Glutamatergic neuron (in vitro differentiated cells): Measurements from ENCODE around the gene PCDHGC5. TPM values are rescaled to one million over a fixed set of nuclear protein-coding genes. Genes with fewer than 3 reads are reported as not detected.
A peak's percentile ranks its signal among the peaks of the same experiment; 100 is the strongest.

ENCODE experiments used
- DNase-seq: peaks from one replicate; pipeline ENCODE4 v3.0.0; 2022
- H3K27ac Mint-ChIP-seq: one replicate; pipeline ENCODE4 v1.8.0; 2020; ENCODE audit warnings: mild to moderate bottlenecking, mixed read lengths, inconsistent platforms; ENCODE audit not compliant: unreplicated experiment
- H3K27me3 Mint-ChIP-seq: one replicate; pipeline ENCODE4 v1.8.0; 2020; ENCODE audit warnings: mild to moderate bottlenecking, moderate library complexity, mixed read lengths, inconsistent platforms; ENCODE audit not compliant: unreplicated experiment
- H3K36me3 Mint-ChIP-seq: one replicate; pipeline ENCODE4 v1.8.0; 2020; ENCODE audit warnings: mild to moderate bottlenecking, mixed read lengths, inconsistent platforms; ENCODE audit not compliant: unreplicated experiment
- H3K4me1 Mint-ChIP-seq: one replicate; pipeline ENCODE4 v1.8.0; 2020; ENCODE audit warnings: mild to moderate bottlenecking, low read depth, mixed read lengths, inconsistent platforms; ENCODE audit not compliant: unreplicated experiment
- H3K4me3 Mint-ChIP-seq: one replicate; pipeline ENCODE4 v1.8.0; 2020; ENCODE audit warnings: mild to moderate bottlenecking, mixed read lengths, inconsistent platforms; ENCODE audit not compliant: unreplicated experiment
- H3K9me3 Mint-ChIP-seq: one replicate; pipeline ENCODE4 v1.8.0; 2020; ENCODE audit warnings: mild to moderate bottlenecking, moderate library complexity, mixed read lengths, inconsistent platforms; ENCODE audit not compliant: unreplicated experiment
- CTCF ChIP-seq: fragments of 200-600 bp; sonication (generic); IDR thresholded peaks from one replicate; pipeline ENCODE4 v1.5.0; 2021; ENCODE audit not compliant: partially characterized antibody, unreplicated experiment
- total RNA-seq: library from RNA; stranded (reverse); fragmentation: NEBNext Ultra II Directional; extraction: Animal tissue kit (Norgen Biotek cat#: 25700); gene quantifications from one replicate; pipeline ENCODE4 v1.2.1, GENCODE V29; 2021; ENCODE audit not compliant: unreplicated experiment

Gene PCDHGC5
- total RNA-seq, 1 donor from 2014 or later, result 4.0 TPM

DNA sequence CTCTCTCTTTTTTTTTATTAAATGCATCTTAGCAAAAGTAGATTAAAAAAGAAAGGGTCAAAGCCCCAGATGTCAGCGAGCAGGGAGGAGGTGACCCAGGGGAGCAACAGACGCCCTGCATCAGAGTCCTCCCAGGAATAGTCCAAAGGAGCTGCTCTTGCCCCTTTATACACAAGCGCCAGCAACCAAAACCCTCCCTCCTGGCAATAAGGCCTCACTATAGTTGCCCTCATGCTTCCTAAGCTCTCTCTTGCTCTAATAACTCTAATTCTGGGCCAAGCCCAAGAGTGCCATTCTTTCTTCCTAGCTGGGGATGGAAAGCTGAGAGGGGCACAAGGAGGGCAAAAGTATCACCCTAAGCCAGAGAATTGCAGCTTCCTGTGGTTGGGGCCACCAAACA is 26.3 kb downstream of the PCDHGC5 start:
- H3K9me3 Mint-ChIP-seq, result peaks cover 31% of the 10 kb centered on the region
- peaks cover 23% of the 10 kb centered on the region for H3K27me3 Mint-ChIP-seq
- peak overlapping the region; percentile 67 for H3K4me3 Mint-ChIP-seq
- peaks cover 9% of the 10 kb centered on the region for H3K36me3 Mint-ChIP-seq
- peak overlapping the region; percentile 97 for H3K27ac Mint-ChIP-seq
- no peak for DNase-seq
- TF ChIP-seq CTCF, result no peak
- H3K4me1 Mint-ChIP-seq, result peaks cover 50% of the 10 kb centered on the region

DNA sequence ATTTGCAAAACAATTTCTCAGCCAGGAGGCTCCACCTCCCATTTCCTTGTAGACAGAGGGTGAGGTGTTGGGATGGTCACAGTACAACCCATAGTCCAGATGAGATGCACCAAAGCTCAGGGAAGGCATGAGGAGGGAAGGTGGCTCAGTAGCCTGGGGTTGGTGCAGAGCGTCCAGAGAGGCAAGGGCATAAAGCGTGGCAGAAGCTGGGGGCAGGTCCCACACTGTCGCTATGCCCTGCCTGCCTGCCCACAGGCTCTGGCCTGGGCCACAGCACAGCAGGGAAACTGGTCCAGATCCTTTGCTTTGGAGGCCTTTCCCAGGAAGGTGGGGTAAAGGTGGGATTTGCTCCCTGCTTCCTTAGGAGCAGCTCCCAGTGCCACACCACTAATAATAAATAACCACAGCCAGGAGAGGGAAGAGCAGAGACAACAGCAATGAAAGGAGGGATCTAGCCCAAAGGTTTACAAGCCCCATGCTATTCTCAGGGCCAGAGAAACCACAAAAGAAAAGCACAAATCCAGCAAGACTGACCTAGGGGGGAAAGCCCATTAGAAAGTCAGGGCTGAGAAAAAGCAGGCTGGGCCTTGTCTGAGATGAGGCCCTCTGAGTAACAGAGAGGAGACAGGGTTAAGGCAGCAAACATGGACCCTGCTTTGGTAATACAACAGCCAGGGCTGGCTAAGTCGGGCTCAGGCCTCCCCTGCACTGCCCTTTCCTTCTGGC is 27.2 kb downstream of the PCDHGC5 start:
- Mint-ChIP-seq H3K27me3 (peaks cover 23% of the 10 kb centered on the region), H3K9me3 (peaks cover 32% of the 10 kb centered on the region), H3K4me1 (peaks cover 51% of the 10 kb centered on the region), H3K36me3 (peaks cover 9% of the 10 kb centered on the region), H3K4me3 (peak overlapping the region; percentile 57), H3K27ac (peak overlapping the region; percentile 97)
- DNase-seq, result no peak
- TF ChIP-seq CTCF, result no peak

DNA sequence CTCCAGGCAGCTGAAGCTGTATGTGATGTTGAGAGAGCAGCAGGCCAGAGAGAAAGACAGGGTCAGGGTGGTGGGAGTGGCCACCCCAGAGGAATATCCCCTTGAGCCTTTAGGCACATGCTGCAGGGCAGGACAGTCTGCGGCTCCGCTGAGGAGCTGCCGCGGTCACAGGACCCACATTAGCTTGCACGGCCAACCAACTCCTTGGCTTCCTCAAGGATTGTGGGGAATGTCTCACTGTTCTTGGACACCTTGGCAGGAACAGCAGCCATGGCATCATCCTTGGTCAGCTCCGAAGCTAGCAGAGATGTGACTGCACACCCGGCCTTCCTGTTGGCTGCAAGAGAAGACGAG is 27.8 kb downstream of the PCDHGC5 start:
- H3K27ac Mint-ChIP-seq, result peak overlapping the region; percentile 97
- H3K4me3 Mint-ChIP-seq, result peak overlapping the region; percentile 49
- H3K36me3 Mint-ChIP-seq, result peaks cover 6% of the 10 kb centered on the region
- H3K4me1 Mint-ChIP-seq, result peaks cover 53% of the 10 kb centered on the region
- peaks cover 28% of the 10 kb centered on the region for H3K9me3 Mint-ChIP-seq
- no peak for DNase-seq
- H3K27me3 Mint-ChIP-seq, result peaks cover 20% of the 10 kb centered on the region
- no peak for TF ChIP-seq CTCF

- peaks cover 56% of the 10 kb centered on the region for H3K4me1 Mint-ChIP-seq
- peaks cover 3% of the 10 kb centered on the region for H3K36me3 Mint-ChIP-seq
- peaks cover 26% of the 10 kb centered on the region for H3K9me3 Mint-ChIP-seq
Measured at GRCh38 chr5:141517312-141517711, 28.4 kb downstream of the PCDHGC5 start.

More at GRCh38 chr5:141517312-141517711, 28.4 kb downstream of the PCDHGC5 start:
- Mint-ChIP-seq H3K27me3 (peaks cover 18% of the 10 kb centered on the region), H3K27ac (peak overlapping the region; percentile 97), H3K4me3 (no peak overlapping the region)
- no peak for DNase-seq
- no peak for TF ChIP-seq CTCF
